ENCODE measurements around the gene RGS3. TPM values are rescaled to one million over a fixed set of nuclear protein-coding genes. Genes with fewer than 3 reads are reported as not detected.

RGS3 gene
- total RNA-seq, 1 experiment from 2014 or later: 16.6 TPM

GRCh38 chr9:113530942-113531341 is 67.4 kb downstream of the RGS3 start:
- H3K27ac Mint-ChIP-seq: no peak overlapping the region
- no peak for ATAC-seq
- ChIA-PET POLR2A (no interaction called here), CTCF (interaction anchor here (1.4 kb wide), 1 partner anchor 85 kb away, joined by 3 read pairs; no protein-coding TSS in a partner anchor)
- DNase-seq (ENCODE audit: low spot score): no peak
- H3K27me3 Mint-ChIP-seq (ENCODE audit: low read depth): no peaks in the 10 kb centered on the region
- H3K9me3 Mint-ChIP-seq: no peaks in the 10 kb centered on the region
- peaks cover 10% of the 10 kb centered on the region for H3K4me1 Mint-ChIP-seq
- TF ChIP-seq NFYB (CRISPR knock-in tag; conservative IDR thresholded peaks at IDR 0.05; ENCODE audit: low read depth): no peak
- TF ChIP-seq CBFB (CRISPR knock-in tag; IDR thresholded peaks at IDR 0.05; ENCODE audit: low read depth): no peak
- no peak for TF ChIP-seq EMX1 (CRISPR knock-in tag; IDR thresholded peaks at IDR 0.05)
- no peak for TF ChIP-seq ZNF423 (CRISPR knock-in tag; IDR thresholded peaks at IDR 0.05)
- TF ChIP-seq TP53 (CRISPR knock-in tag; IDR thresholded peaks at IDR 0.05): no peak
- no peak for TF ChIP-seq TEAD1 (CRISPR knock-in tag; IDR thresholded peaks at IDR 0.05)
- TF ChIP-seq ZNF232 (CRISPR knock-in tag; IDR thresholded peaks at IDR 0.05): no peak
- no peak for TF ChIP-seq KAT7 (CRISPR knock-in tag; IDR thresholded peaks at IDR 0.05; ENCODE audit: borderline replicate concordance)
- TF ChIP-seq STAT6 (CRISPR knock-in tag; conservative IDR thresholded peaks at IDR 0.05; ENCODE audit: low read depth): no peak
- TF ChIP-seq USF2 (CRISPR knock-in tag; IDR thresholded peaks at IDR 0.05): no peak
- TF ChIP-seq JUN (CRISPR knock-in tag; IDR thresholded peaks at IDR 0.05): no peak
- TF ChIP-seq ZNF263 (CRISPR knock-in tag; IDR thresholded peaks at IDR 0.05; ENCODE audit: low read depth): no peak
- no peak for TF ChIP-seq CDX4 (CRISPR knock-in tag; IDR thresholded peaks at IDR 0.05; ENCODE audit: borderline replicate concordance)
- TF ChIP-seq ERG (CRISPR knock-in tag; IDR thresholded peaks at IDR 0.05): no peak
- no peak for TF ChIP-seq ARID4B (CRISPR knock-in tag; IDR thresholded peaks at IDR 0.05; ENCODE audit: borderline replicate concordance)
- TF ChIP-seq PRDM15 (CRISPR knock-in tag; IDR thresholded peaks at IDR 0.05): no peak
- H3K4me3 Mint-ChIP-seq: no peak overlapping the region
- no peaks in the 10 kb centered on the region for H3K36me3 Mint-ChIP-seq
